AG04449 (cell line): Measurements from ENCODE around the gene PLEKHG4B.

Experiments used
- CTCF ChIA-PET: fragments of 350-600 bp; formaldehyde crosslinking; extraction: SDS; loops from one replicate; lab custom pipeline; 2021; ENCODE audit warnings: antibody characterized with exemption; lab: Yijun Ruan, JAX
- POLR2A ChIA-PET: fragments of 400-600, 350-600 bp; formaldehyde crosslinking; extraction: SDS; loops from one replicate; lab custom pipeline; 2020; ENCODE audit warnings: antibody characterized with exemption, inconsistent platforms; lab: Yijun Ruan, JAX
- DNase-seq: peaks from one replicate; pipeline ENCODE4 v3.0.0-alpha.2; 2010; ENCODE audit warnings: low read depth, low spot score
- H3K4me3 ChIP-seq: 2 replicates; pipeline ENCODE4 v1.5.1; 2011; ENCODE audit warnings: low read depth, mild to moderate bottlenecking, control low read depth, low read length
- TF ChIP-seq, protein P1 (sequence below): IDR thresholded peaks from one replicate; pipeline ENCODE4 v1.5.1; 2011; ENCODE audit warnings: mild to moderate bottlenecking, moderate library complexity, low read length, control low read depth, inconsistent platforms; ENCODE audit not compliant: insufficient read depth; ENCODE audit errors: missing control alignments

Gene PLEKHG4B

DNA sequence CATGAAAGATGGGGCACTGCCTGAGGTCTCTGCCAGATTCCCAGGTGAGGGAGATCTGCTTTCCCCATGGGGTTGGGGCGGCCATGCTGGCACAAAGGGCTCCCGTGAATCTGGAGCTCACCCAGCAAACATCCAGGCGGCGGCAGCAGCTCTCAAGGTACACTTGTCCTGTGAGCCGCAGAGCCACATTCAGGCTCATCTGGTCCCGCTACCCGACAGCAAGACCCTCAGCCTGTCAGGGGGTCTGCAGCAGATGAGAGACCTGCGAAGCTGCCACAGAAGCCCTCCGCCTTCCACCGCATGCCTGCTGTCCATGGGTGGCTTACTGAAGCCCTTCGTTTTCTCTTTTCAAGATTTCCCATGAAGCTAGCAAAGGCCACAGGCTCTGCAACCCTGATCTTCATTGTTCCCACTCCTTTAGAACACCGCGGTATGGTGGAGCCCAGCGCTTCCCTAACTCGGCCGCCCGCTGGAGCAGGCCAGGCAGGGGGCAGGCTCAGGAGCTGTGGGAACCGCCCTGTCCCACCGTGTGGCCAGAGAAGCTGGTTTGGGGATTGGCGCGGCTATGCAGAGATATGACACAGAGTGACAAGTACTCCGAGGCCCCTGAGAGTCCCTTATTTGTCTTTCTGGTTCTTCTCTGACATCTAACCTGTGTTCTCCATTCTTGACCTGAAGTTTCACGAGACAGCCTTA, 108.1 kb downstream of the PLEKHG4B start:
- H3K4me3 ChIP-seq, result no peak overlapping the region
- CTCF ChIA-PET, result interaction anchor here (0.8 to 1.6 kb wide), 2 partner anchors 9 to 12 kb away, joined by 3 to 6 read pairs; partner anchors contain the start of gene LRRC14B
- no peak for DNase-seq
- POLR2A ChIA-PET, result no interaction called here
- TF ChIP-seq, protein P1, sequence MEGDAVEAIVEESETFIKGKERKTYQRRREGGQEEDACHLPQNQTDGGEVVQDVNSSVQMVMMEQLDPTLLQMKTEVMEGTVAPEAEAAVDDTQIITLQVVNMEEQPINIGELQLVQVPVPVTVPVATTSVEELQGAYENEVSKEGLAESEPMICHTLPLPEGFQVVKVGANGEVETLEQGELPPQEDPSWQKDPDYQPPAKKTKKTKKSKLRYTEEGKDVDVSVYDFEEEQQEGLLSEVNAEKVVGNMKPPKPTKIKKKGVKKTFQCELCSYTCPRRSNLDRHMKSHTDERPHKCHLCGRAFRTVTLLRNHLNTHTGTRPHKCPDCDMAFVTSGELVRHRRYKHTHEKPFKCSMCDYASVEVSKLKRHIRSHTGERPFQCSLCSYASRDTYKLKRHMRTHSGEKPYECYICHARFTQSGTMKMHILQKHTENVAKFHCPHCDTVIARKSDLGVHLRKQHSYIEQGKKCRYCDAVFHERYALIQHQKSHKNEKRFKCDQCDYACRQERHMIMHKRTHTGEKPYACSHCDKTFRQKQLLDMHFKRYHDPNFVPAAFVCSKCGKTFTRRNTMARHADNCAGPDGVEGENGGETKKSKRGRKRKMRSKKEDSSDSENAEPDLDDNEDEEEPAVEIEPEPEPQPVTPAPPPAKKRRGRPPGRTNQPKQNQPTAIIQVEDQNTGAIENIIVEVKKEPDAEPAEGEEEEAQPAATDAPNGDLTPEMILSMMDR, result no peak

DNA sequence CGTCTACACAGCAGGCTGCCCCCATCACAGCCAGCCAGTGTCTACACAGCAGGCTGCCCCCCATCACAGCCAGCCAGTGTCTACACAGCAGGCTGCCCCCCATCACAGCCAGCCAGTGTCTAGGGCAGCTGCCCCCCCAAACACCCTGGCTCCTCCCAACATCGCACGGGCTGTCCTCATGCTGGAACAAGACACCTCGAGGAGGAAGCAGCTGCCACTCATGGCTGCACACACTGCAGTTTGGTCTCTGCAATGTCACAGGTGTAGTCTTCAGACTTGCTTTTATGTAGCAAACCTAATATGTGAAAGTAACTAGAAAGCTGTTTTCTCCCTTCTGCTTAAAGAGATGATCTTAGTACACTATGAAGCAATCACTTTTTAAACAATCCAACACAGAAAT, 109.0 kb downstream of the PLEKHG4B start:
- no peak for DNase-seq
- POLR2A ChIA-PET, result no interaction called here
- no peak overlapping the region for H3K4me3 ChIP-seq
- TF ChIP-seq, protein P1, result no peak
- CTCF ChIA-PET, result no interaction called here

DNA sequence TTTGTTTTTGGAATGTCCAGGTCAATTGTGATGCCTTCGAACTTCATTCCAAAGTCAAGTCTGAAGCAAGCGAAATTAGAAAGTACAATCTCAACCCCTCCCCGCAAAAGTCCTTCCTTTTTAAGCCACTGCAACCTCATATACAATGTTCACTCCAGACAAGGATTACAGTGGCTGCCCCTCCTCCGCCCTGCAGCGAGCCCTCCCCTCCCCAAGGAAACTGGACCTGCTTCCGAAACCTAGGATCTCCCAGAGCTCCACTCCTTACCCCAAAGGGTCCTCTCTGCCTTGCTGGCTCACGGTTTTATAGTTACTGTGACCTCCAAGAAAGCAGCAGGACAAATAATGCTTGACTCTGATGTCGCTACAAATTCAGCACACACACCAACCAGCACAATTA, 109.7 kb downstream of the PLEKHG4B start:
- H3K4me3 ChIP-seq, result no peak overlapping the region
- ChIA-PET POLR2A (no interaction called here), CTCF (interaction anchor here (1.6 kb wide), 2 partner anchors 10 to 13 kb away, joined by 3 to 7 read pairs; partner anchors contain the start of gene LRRC14B)
- no peak for DNase-seq
- TF ChIP-seq, protein P1, result no peak

DNA sequence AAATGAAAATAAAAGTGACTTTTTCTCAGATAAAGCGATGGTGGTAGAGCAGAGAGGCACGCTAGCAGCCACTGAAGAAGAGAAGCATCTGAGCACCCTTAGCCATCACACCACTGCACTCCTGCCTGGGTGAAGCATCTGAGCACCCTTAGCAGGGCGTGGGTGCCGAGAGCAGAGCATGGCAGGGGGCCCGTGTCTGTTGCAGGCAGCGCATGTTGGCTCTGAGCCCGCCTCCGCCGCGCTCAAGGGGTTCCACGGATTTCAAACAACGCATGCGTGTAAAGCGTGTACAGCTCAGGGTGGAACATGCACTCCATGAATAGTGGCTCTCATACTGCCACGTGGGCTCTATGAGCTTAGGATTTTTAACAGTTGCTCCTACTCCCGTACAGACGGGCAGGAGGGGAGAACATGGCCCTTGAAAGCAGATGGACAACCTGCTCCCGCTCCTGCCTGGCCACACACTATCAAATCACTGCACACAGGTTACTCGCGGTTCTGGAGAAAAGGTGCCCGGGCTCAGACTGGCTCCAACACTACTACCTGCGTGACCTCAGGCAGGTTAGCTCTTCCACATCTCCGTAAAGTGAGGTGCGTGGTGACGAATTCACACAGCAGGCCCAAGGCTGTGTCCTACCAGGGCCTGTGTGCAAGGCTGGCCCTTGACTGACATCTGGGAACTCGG, 111.4 kb downstream of the PLEKHG4B start:
- no peak for DNase-seq
- H3K4me3 ChIP-seq, result no peak overlapping the region
- ChIA-PET CTCF (interaction anchor here (0.6 to 1.9 kb wide), 2 partner anchors 9 to 15 kb away, joined by 3 to 11 read pairs; no protein-coding TSS in a partner anchor), POLR2A (no interaction called here)
- TF ChIP-seq, protein P1, result no peak

DNA sequence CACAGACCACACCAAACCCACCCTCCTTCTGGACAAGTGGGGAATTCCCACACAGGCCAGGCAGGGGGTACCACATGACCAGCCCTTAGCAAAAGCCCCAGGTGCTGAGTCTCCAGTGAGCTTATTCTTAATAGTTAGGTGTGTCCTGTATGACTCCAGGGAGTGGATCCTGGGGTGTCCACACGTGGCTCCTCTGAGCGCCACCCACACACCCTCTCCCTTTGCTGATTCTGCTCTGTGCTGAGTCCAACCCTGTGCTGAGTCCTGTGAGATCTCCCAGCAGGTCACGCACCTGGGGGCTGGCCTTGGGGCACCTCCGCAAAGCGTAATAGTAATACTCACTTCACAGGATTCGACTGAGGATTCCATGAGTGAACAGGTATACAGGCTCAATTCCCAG, 112.0 kb downstream of the PLEKHG4B start:
- no peak overlapping the region for H3K4me3 ChIP-seq
- no peak for DNase-seq
- ChIA-PET CTCF (interaction anchor here (0.6 to 1.9 kb wide), 2 partner anchors 10 to 16 kb away, joined by 3 to 11 read pairs; no protein-coding TSS in a partner anchor), POLR2A (no interaction called here)
- TF ChIP-seq, protein P1, result no peak

DNA sequence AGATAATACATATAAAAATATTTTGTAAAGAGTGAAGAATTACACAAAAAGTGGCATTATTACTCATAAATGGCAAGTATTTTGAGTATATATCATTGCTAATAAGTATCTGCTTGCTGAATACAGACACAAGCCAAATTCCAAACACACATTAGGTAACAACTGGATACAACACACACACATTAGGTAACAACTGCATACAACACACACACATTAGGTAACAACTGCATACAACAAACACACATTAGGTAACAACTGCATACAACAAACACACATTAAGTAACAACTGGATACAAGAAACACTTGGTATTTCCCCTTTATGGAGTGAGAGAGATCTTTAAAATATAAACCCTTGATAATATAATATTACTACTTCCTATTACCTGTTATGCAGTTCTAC, 112.5 kb downstream of the PLEKHG4B start:
- DNase-seq, result no peak
- H3K4me3 ChIP-seq, result no peak overlapping the region
- POLR2A ChIA-PET, result no interaction called here
- TF ChIP-seq, protein P1, result no peak
- CTCF ChIA-PET, result interaction anchor here (1.9 kb wide), 1 partner anchor 16 kb away, joined by 11 read pairs; no protein-coding TSS in a partner anchor
